BJ (cell line): ENCODE results near the gene RTN4RL2. TPM values are rescaled to one million over a fixed set of nuclear protein-coding genes. Genes with fewer than 3 reads are reported as not detected.

Source experiments
- CTCF ChIA-PET: fragments of 350-600 bp; formaldehyde crosslinking; extraction: SDS; loops from one replicate; lab custom pipeline; 2021; ENCODE audit warnings: antibody characterized with exemption, inconsistent platforms; lab: Yijun Ruan, JAX
- POLR2A ChIA-PET: fragments of 300-600 bp; sonication (Branson Sonifier 250); formaldehyde crosslinking; extraction: SDS; loops from one replicate; lab custom pipeline; 2021; ENCODE audit warnings: antibody characterized with exemption; lab: Charles Lee
- DNase-seq: peaks from one replicate; pipeline ENCODE4 v3.0.0-alpha.2; 2011; ENCODE audit warnings: low read depth
- H3K27me3 ChIP-seq: 2 replicates; pipeline ENCODE4 v1.6.0; 2011; ENCODE audit warnings: low read length; ENCODE audit not compliant: control insufficient read depth, insufficient read depth
- H3K36me3 ChIP-seq: 2 replicates; pipeline ENCODE4 v1.5.1; 2011; ENCODE audit warnings: low read length; ENCODE audit not compliant: control insufficient read depth, insufficient read depth
- H3K4me3 ChIP-seq: 2 replicates; pipeline ENCODE4 v1.5.1; 2011; ENCODE audit warnings: low read depth, mild to moderate bottlenecking, control low read depth, low read length
- polyA plus RNA-seq: library from polyadenylated mRNA; depleted of rRNA; stranded (reverse); fragments of >200 nt; gene quantifications from 2 replicates; pipeline ENCODE4 v1.2.3, GENCODE V29; 2011
- TF ChIP-seq, protein P1 (sequence below): IDR thresholded peaks from 2 replicates; pipeline ENCODE4 v1.5.1; 2011; ENCODE audit warnings: low read depth, mild to moderate bottlenecking, control low read depth, inconsistent platforms, low read length, moderate library complexity; ENCODE audit not compliant: insufficient read depth

Gene RTN4RL2
- polyA plus RNA-seq, 1 experiment, result 0.43 TPM

DNA sequence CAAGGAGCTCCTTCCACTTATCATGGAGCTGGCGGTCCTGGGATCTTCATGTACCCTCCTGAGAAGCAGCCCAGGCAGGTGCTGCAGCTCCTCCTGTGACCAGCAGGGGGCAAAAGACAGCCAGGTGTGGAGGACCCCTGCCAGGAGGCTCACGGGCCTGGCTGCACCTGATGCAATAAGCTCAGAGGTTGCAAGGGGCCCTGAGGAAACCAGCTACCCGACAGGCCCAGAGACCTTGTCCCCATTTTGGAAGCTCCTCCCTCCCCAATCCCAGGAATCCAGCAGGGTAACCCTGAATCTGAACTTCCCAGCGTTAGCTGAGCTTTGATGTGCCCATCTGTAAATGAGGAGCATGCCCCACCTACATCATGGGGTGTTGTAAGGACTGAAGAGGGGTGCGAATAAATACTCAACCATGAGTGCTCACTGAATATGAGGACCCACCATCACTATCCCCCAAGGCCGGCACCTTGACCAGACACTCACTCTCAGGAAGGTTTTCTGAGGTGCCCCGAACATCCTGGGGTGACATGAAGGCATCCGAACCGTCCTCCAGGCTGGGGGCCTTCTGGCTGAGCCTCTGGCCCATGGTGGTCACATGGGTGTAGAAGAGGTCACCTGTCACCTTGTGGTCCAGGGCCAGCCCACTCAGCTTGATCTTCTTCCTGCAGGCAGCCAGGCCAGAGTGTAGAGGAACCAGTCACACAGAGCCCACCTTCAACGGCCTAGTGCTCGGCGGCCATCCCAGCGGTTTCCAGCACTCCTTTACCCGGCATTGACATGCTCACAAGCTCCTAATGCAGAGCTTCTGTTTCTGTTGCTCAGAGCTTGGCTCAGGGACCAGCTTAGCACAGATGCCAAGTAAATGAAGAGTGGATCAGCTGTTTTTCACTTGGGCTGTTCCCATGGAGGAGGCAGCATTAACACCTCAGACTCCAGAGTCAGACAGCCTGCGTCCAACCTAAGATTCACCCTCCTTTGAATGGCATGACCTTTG is 33.5 kb downstream of the RTN4RL2 start:
- Histone ChIP-seq H3K27me3 (no peaks in the 10 kb centered on the region), H3K36me3 (peaks cover 16% of the 10 kb centered on the region), H3K4me3 (no peak overlapping the region)
- ChIA-PET POLR2A (no interaction called here), CTCF (interaction anchor here (0.6 to 15.7 kb wide), 35 partner anchors 9 to 1019 kb away, joined by 3 to 182 read pairs (median 5); partner anchors contain the start of genes CLP1, RTN4RL2, SLC43A1 and TIMM10)
- no peak for DNase-seq
- TF ChIP-seq, protein P1, sequence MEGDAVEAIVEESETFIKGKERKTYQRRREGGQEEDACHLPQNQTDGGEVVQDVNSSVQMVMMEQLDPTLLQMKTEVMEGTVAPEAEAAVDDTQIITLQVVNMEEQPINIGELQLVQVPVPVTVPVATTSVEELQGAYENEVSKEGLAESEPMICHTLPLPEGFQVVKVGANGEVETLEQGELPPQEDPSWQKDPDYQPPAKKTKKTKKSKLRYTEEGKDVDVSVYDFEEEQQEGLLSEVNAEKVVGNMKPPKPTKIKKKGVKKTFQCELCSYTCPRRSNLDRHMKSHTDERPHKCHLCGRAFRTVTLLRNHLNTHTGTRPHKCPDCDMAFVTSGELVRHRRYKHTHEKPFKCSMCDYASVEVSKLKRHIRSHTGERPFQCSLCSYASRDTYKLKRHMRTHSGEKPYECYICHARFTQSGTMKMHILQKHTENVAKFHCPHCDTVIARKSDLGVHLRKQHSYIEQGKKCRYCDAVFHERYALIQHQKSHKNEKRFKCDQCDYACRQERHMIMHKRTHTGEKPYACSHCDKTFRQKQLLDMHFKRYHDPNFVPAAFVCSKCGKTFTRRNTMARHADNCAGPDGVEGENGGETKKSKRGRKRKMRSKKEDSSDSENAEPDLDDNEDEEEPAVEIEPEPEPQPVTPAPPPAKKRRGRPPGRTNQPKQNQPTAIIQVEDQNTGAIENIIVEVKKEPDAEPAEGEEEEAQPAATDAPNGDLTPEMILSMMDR, result peak; percentile 89

DNA sequence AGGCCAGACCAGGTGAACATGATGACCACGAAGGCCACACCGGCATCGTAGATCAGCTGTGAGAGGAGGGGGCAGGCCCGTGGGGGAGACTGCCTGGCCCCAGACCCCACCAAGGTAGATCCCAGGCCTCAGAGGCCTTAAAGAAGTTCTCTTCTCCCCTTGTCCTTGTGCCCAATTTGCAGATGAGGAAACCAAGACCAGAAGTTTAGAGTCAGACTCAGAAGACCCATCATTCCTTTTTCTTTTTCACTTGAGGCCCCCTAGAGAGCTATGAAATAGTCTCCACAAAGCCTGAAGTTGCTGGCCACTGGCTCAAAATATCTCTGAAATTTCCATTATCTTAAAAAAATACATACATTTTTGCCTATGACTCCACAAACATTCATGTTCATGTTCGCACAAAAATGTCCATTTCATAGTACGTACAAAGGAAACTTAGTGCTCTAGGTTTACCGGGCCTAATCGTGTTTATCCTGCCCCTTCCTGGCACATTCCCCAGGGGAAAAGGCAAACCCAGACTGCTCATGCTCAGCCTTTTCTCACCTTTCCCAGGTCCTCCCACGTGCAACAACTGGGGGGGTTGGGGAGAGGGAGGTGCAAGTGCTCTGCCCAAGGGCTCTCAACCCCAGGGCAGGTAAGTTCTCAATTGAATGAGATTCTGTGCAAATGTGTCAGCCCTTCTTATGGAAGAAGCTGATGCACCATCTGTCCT is 35.9 kb downstream of the RTN4RL2 start:
- no peak for DNase-seq
- H3K36me3 ChIP-seq, result peaks cover 14% of the 10 kb centered on the region
- TF ChIP-seq, protein P1, result no peak
- CTCF ChIA-PET, result interaction anchor here (0.7 to 15.7 kb wide), 5 partner anchors 15 to 145 kb away, joined by 3 to 182 read pairs (median 136); partner anchors contain the start of genes SLC43A1 and TIMM10
- POLR2A ChIA-PET, result no interaction called here
- no peaks in the 10 kb centered on the region for H3K27me3 ChIP-seq
- H3K4me3 ChIP-seq, result no peak overlapping the region

DNA sequence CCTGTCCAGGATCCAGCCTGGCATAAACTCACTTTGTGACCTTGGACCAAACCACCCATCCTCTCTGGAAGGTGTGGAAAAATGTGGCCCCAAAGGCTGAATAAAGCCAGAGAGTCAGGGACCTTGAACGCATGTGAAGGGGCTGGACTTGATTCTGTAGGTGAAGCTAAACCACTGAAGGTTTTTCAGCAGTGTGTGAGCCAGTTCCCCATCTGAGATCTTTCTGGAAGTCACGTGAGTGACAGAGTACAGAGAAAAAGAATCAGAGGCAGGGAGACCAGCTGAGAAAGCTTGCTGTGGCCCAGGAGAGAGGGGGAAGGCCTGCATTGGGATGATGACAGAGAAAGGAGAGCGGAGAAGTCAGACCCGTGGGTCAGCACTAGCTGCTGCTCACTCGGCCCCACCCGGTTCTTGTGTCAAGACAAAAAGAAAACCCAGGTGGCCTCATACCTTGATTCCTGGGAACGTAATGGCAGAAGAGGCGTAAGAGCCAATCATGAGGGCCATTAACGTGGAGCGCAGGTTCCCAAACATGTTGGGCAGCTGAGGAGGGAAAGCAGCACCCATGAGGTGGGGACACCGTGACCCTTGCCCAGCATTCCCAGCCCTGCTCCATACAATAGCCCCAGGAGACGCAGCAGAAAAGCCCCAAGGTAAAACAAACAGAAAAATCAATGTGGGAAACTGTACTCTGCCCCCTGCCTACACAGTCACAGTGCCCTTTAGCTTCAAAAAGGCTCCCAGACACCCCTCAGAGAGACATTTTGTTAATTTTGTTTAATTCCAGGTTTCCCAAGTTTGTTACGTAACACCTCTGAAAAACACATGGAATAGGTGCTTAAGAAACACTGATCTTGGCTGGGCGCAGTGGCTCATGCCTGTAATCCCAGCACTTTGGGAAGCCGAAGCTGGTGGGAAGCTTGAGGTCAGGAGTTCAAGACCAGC is 37.2 kb downstream of the RTN4RL2 start:
- peaks cover 14% of the 10 kb centered on the region for H3K36me3 ChIP-seq
- TF ChIP-seq, protein P1, result no peak
- no peak for DNase-seq
- ChIA-PET POLR2A (no interaction called here), CTCF (interaction anchor here (0.6 to 15.7 kb wide), 6 partner anchors 16 to 71 kb away, joined by 3 to 182 read pairs (median 3); partner anchors contain the start of gene TIMM10)
- H3K4me3 ChIP-seq, result no peak overlapping the region
- H3K27me3 ChIP-seq, result no peaks in the 10 kb centered on the region

DNA sequence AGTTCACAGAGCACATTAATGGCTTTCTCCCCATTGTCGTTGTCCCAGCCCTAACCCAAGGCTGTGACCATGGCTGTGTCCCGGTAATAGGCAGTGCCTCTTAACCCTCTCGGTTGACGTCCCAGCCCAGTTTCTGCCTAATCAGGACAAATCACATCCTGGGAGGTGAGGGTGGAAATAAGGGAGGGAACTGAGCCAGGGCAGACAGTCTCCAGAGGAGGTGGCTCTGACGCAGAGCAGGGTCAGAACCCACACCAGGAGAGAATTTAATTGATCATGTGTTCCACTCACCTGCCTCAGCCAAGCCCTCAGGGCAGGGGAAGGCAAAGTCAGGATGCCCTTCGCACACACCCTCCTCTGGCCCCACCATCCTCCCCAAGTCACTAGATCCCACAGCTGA is 38.2 kb downstream of the RTN4RL2 start:
- ChIA-PET CTCF (interaction anchor here (1.2 to 15.7 kb wide), 3 partner anchors 17 to 40 kb away, joined by 3 to 182 read pairs (median 169); partner anchors contain the start of gene TIMM10), POLR2A (no interaction called here)
- DNase-seq, result no peak
- H3K27me3 ChIP-seq, result no peaks in the 10 kb centered on the region
- TF ChIP-seq, protein P1, result no peak
- H3K4me3 ChIP-seq, result no peak overlapping the region
- peaks cover 14% of the 10 kb centered on the region for H3K36me3 ChIP-seq
